Caco-2 (cell line): ENCODE results near the gene SDR42E2. TPM values are rescaled to one million over a fixed set of nuclear protein-coding genes. Genes with fewer than 3 reads are reported as not detected.

Experiments
- BruUV-seq: library from RNA; stranded (reverse); fragments of 400-500 nt; replicated peaks from 2 replicates; lab custom pipeline; 2021; lab: Mats Ljungman, UMichigan
- CTCF ChIA-PET: fragments of 300-600 bp; sonication (Branson Sonifier 250); formaldehyde crosslinking; loops from one replicate; lab custom pipeline; 2022; ENCODE audit warnings: antibody characterized with exemption; lab: Charles Lee
- POLR2A ChIA-PET: fragments of 300-600 bp; sonication (Branson Sonifier 250); formaldehyde crosslinking; loops from one replicate; lab custom pipeline; 2022; ENCODE audit warnings: antibody characterized with exemption; lab: Charles Lee
- DNase-seq, 2 experiments: peaks; one replicate each; pipeline versions ENCODE4 v3.0.0 to v3.0.0-alpha.2; 2020 to 2022
- H3K27me3 ChIP-seq: replicated peaks from 2 replicates; pipeline ENCODE4 v1.6.0; 2011; ENCODE audit warnings: low read length; ENCODE audit not compliant: control insufficient read depth, insufficient read depth
- H3K36me3 ChIP-seq: 2 replicates; pipeline ENCODE4 v1.5.1; 2011; ENCODE audit warnings: low read length; ENCODE audit not compliant: control insufficient read depth, insufficient read depth
- H3K4me1 ChIP-seq: fragments of 250-450 bp; sonication (Bioruptor Pico); 2 replicates; pipeline ENCODE4 v1.5.1; 2020; ENCODE audit warnings: mild to moderate bottlenecking
- H3K4me3 ChIP-seq: 2 replicates; pipeline ENCODE4 v1.5.1; 2011; ENCODE audit warnings: low read depth, mild to moderate bottlenecking, control low read depth, low read length
- H3K9me3 ChIP-seq: fragments of 250-450 bp; sonication (Bioruptor Pico); 2 replicates; pipeline ENCODE4 v1.5.1; 2020; ENCODE audit warnings: mild to moderate bottlenecking, moderate library complexity
- H3K27ac Mint-ChIP-seq: one replicate; pipeline ENCODE4 v1.8.0; 2022; ENCODE audit warnings: mixed read lengths; ENCODE audit not compliant: unreplicated experiment
- H3K27me3 Mint-ChIP-seq: one replicate; pipeline ENCODE4 v1.8.0; 2022; ENCODE audit warnings: mixed read lengths; ENCODE audit not compliant: insufficient read depth, unreplicated experiment
- H3K36me3 Mint-ChIP-seq: one replicate; pipeline ENCODE4 v1.8.0; 2022; ENCODE audit warnings: mild to moderate bottlenecking, mixed read lengths; ENCODE audit not compliant: insufficient read depth, unreplicated experiment
- H3K4me1 Mint-ChIP-seq: one replicate; pipeline ENCODE4 v1.8.0; 2022; ENCODE audit warnings: low read depth, mixed read lengths; ENCODE audit not compliant: unreplicated experiment
- H3K4me3 Mint-ChIP-seq: one replicate; pipeline ENCODE4 v1.8.0; 2022; ENCODE audit warnings: mild to moderate bottlenecking, moderate library complexity, mixed read lengths; ENCODE audit not compliant: unreplicated experiment
- H3K9me3 Mint-ChIP-seq: one replicate; pipeline ENCODE4 v1.8.0; 2022; ENCODE audit warnings: mixed read lengths; ENCODE audit not compliant: unreplicated experiment
- CTCF ChIP-seq, 2 experiments: fragments of 200-600 bp in 1 of 2; IDR thresholded peaks; 1 replicate in 1 of 2; 2 replicates in 1 of 2; pipeline versions ENCODE4 v1.5.1 to v1.8.0; 2011 to 2022; ENCODE audit warnings: antibody characterized with exemption in 1 of 2, control low read depth in 1 of 2, inconsistent platforms in 1 of 2, low read depth in 1 of 2, low read length in 1 of 2, mild to moderate bottlenecking in 1 of 2, moderate library complexity in 1 of 2; ENCODE audit not compliant: insufficient read depth in 1 of 2, severe bottlenecking in 1 of 2, unreplicated experiment in 1 of 2
- intact Hi-C: fragments of 100-400 bp; cut with micrococcal nuclease; formaldehyde crosslinking; loops from one replicate; pipeline ENCODE4 v1.10.0; 2022; ENCODE audit not compliant: unreplicated experiment
- total RNA-seq: library from RNA; stranded (reverse); gene quantifications from 2 replicates; pipeline ENCODE4 v1.2.3, GENCODE V29; 2022

SDR42E2 gene
- total RNA-seq, 1 experiment from 2014 or later = not detected

DNA sequence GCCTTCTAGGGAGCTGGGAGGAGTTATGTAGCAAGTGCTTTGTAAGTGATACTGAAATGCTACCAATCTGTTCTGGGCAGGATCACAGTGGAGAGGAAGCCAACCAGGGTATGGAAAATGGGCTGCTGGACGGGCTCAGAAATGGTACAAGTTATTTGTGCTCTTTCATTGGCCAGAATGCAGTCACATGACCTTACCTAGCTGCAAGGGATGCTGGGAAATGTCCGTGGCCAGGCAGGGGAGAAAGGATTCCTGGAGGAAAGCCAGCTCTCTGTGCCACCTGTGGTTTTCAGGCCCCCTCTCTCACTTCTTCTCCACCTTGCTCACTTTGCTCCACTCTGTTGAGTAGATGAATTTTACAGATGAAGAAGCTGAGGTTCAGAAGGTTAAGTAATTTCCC is 48.5 kb downstream of the SDR42E2 start:
- Histone ChIP-seq H3K4me3 (no peak overlapping the region), H3K9me3 (no peaks in the 10 kb centered on the region), H3K36me3 (peaks cover 2% of the 10 kb centered on the region; the same call in 1 of the 2 replicates), H3K27me3 (no peaks in the 10 kb centered on the region), H3K4me1 (0 out of 2 replicates have a peak, but pooled peaks cover 7% of the 10 kb centered on the region)
- ChIA-PET POLR2A (no interaction called here), CTCF (no interaction called here)
- peaks cover 7% of the 10 kb centered on the region for H3K4me1 Mint-ChIP-seq
- TF ChIP-seq CTCF (IDR thresholded peaks at IDR 0.05; ENCODE audit: insufficient read depth in 1 of 2, low read depth in 1 of 2, low read length in 1 of 2, severe bottlenecking in 1 of 2, unreplicated experiment in 1 of 2) = no peak
- H3K27me3 Mint-ChIP-seq = no peaks in the 10 kb centered on the region
- no peaks in the 10 kb centered on the region for H3K9me3 Mint-ChIP-seq
- no peak overlapping the region for H3K4me3 Mint-ChIP-seq
- no peak overlapping the region for H3K27ac Mint-ChIP-seq
- no peak for DNase-seq
- peaks cover 27% of the 10 kb centered on the region for H3K36me3 Mint-ChIP-seq
- intact Hi-C loops = no loop called here
- BruUV-seq = no TSS peak

- Mint-ChIP-seq H3K36me3 (peaks cover 19% of the 10 kb centered on the region), H3K27ac (no peak overlapping the region), H3K27me3 (no peaks in the 10 kb centered on the region), H3K9me3 (no peaks in the 10 kb centered on the region), H3K4me3 (no peak overlapping the region), H3K4me1 (no peaks in the 10 kb centered on the region)
- BruUV-seq = no TSS peak
- H3K27me3 ChIP-seq = no peaks in the 10 kb centered on the region
- H3K9me3 ChIP-seq = no peaks in the 10 kb centered on the region
- no peak for TF ChIP-seq CTCF (IDR thresholded peaks at IDR 0.05; ENCODE audit: insufficient read depth in 1 of 2, low read depth in 1 of 2, low read length in 1 of 2, severe bottlenecking in 1 of 2, unreplicated experiment in 1 of 2)
- H3K4me1 ChIP-seq = no peaks in the 10 kb centered on the region
- no peak for DNase-seq
- intact Hi-C loops = no loop called here
- no peak overlapping the region for H3K4me3 ChIP-seq
- ChIA-PET CTCF (no interaction called here), POLR2A (no interaction called here)
- peaks cover 2% of the 10 kb centered on the region; the same call in 1 of the 2 replicates for H3K36me3 ChIP-seq
Measured at GRCh38 chr16:22213236-22213635, 50.9 kb downstream of the SDR42E2 start.

DNA sequence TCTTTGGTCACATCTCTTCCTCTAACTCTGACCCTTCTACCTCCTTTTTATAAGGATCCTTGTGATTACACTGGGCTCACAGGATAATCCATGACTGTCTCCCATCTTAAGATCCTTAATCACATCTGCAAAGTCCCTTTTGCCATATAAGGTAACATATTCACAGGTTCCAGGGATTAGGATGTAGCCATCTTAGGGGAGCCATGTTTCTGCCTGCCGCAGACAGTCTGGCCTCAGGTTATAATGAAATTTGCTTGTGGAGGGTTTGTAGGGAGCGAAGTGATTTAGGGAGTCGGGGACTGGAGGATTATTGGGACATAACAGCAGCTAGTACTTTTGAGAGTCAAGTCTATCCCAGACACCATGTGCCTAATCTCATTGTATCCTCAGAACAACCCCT is 51.5 kb downstream of the SDR42E2 start:
- peaks cover 2% of the 10 kb centered on the region; the same call in 1 of the 2 replicates for H3K36me3 ChIP-seq
- intact Hi-C loops = no loop called here
- no TSS peak for BruUV-seq
- no peaks in the 10 kb centered on the region for H3K9me3 ChIP-seq
- Mint-ChIP-seq H3K36me3 (peaks cover 19% of the 10 kb centered on the region), H3K4me1 (no peaks in the 10 kb centered on the region), H3K9me3 (no peaks in the 10 kb centered on the region), H3K4me3 (no peak overlapping the region), H3K27me3 (no peaks in the 10 kb centered on the region), H3K27ac (no peak overlapping the region)
- no peak for TF ChIP-seq CTCF (IDR thresholded peaks at IDR 0.05; ENCODE audit: insufficient read depth in 1 of 2, low read depth in 1 of 2, low read length in 1 of 2, severe bottlenecking in 1 of 2, unreplicated experiment in 1 of 2)
- POLR2A ChIA-PET = no interaction called here
- H3K4me3 ChIP-seq = no peak overlapping the region
- no peaks in the 10 kb centered on the region for H3K27me3 ChIP-seq
- CTCF ChIA-PET = no interaction called here
- H3K4me1 ChIP-seq = no peaks in the 10 kb centered on the region
- no peak for DNase-seq
